Esophagus muscularis mucosa (tissue), 4 donors: ENCODE results near the gene TBX19. TPM values are rescaled to one million over a fixed set of nuclear protein-coding genes. Genes with fewer than 3 reads are reported as not detected.

Experiments used
- DNase-seq: peaks from one replicate; pipeline ENCODE4 v3.0.0-alpha.2; 2017; ENCODE audit errors: extremely low spot score
- H3K27ac ChIP-seq, 4 donors: fragments of 200-600 bp; sonication (generic); replicated peaks in 1 of 4; 1 replicate in 3 of 4; 2 replicates in 1 of 4; pipeline ENCODE4 v1.5.1; 2016 to 2019; ENCODE audit warnings: mild to moderate bottlenecking in 1 of 4
- H3K27me3 ChIP-seq, 4 donors: fragments of 200-600 bp; sonication (generic); one replicate each; pipeline versions ENCODE4 v1.5.1 to v1.6.0; 2016 to 2019
- H3K36me3 ChIP-seq, 4 donors: fragments of 200-600 bp; sonication (generic); one replicate each; pipeline ENCODE4 v1.5.1; 2016 to 2019
- H3K4me1 ChIP-seq, 4 donors: fragments of 200-600 bp; sonication (generic); one replicate each; pipeline ENCODE4 v1.5.1; 2016 to 2019
- H3K4me3 ChIP-seq, 4 donors: fragments of 200-600 bp; sonication (generic); 1 replicate in 2 of 4; 2 replicates in 2 of 4; pipeline ENCODE4 v1.5.1; 2016 to 2019; ENCODE audit warnings: mild to moderate bottlenecking in 4 of 4, moderate library complexity in 1 of 4
- H3K9me3 ChIP-seq, 4 donors: fragments of 200-600 bp; sonication (generic); 1 replicate in 3 of 4; 2 replicates in 1 of 4; pipeline ENCODE4 v1.5.1; 2016 to 2019
- EP300 ChIP-seq: sonication (generic); formaldehyde crosslinking; IDR thresholded peaks from one replicate; pipeline ENCODE4 v1.6.1; 2017; ENCODE audit warnings: antibody characterized with exemption
- POLR2A ChIP-seq: fragments of 450-650 bp; IDR thresholded peaks from one replicate; pipeline ENCODE4 v1.6.1; 2017; ENCODE audit warnings: antibody characterized with exemption, moderate library complexity, mild to moderate bottlenecking, low read depth
- POLR2AphosphoS5 ChIP-seq, 2 donors: sonication (generic); formaldehyde crosslinking; IDR thresholded peaks; one replicate each; pipeline ENCODE4 v1.6.1; 2017; ENCODE audit warnings: antibody characterized with exemption in 2 of 2
- WGBS: methylation state at CpG from one replicate; pipeline ENCODE4 v1.1.5; 2018; 5-methylcytosine and 5-hydroxymethylcytosine counted together
- intact Hi-C: fragments of 100-400 bp; cut with DNase I; formaldehyde crosslinking; loops from one replicate; pipeline ENCODE4 v1.15.1; 2023
- total RNA-seq, 4 donors: library from RNA; depleted of rRNA; stranded (reverse); fragments of >200 nt; gene quantifications; one replicate each; pipeline versions ENCODE4 v1.1.0 to v1.2.1, GENCODE V29; 2016
- TF ChIP-seq, protein P1 (sequence below), 3 experiments: fragments of 200-600 bp in 2 of 3; fragments of 450-650 bp in 1 of 3; sonication (generic) in 2 of 3; IDR thresholded peaks; one replicate each; pipeline ENCODE4 v1.5.1; 2017 to 2019; ENCODE audit warnings: antibody characterized with exemption in 3 of 3, mild to moderate bottlenecking in 2 of 3, moderate library complexity in 1 of 3

The TBX19 gene
- total RNA-seq, 4 donors from 2014 or later = 0.83 to 2.0 (median 1.1) TPM

DNA sequence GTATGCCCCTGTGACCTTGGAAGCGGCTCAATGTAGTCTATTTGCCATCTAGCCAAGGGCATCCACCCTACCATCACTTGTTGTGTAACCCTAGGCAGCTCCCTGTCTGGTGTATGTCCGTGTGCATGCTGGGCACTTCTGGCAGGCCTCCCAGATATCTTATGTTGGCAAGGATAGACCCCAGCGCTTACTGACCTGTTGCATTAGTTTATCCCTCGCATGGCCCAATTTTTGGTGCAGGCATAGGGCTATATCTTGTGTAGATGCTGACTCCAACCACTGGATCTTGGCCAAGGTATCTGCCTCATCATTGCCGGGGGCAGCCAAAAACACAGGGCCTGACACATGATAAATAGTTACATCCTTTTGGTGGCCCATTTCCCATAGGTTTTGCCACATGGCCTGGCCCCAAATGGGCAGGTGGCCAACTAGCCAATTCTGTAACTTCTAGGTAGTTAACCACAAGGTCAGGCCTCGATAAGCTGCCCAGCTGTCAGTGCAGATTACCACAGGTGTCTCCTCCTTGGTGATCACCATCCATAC lies 14.0 kb upstream of the TBX19 start:
- Histone ChIP-seq H3K27ac (no peak overlapping the region), H3K4me3 (no peak overlapping the region), H3K27me3 (no peaks in the 10 kb centered on the region), H3K4me1 (peaks cover 0 to 4% (median 0%) of the 10 kb centered on the region in 4 donors), H3K36me3 (peaks cover 0 to 4% (median 2%) of the 10 kb centered on the region in 4 donors), H3K9me3 (no peaks in the 10 kb centered on the region)
- WGBS = 70% methylated on average over 5 of the region's 6 CpGs
- intact Hi-C loops = no loop called here
- no peak for DNase-seq
- TF ChIP-seq, protein P1, sequence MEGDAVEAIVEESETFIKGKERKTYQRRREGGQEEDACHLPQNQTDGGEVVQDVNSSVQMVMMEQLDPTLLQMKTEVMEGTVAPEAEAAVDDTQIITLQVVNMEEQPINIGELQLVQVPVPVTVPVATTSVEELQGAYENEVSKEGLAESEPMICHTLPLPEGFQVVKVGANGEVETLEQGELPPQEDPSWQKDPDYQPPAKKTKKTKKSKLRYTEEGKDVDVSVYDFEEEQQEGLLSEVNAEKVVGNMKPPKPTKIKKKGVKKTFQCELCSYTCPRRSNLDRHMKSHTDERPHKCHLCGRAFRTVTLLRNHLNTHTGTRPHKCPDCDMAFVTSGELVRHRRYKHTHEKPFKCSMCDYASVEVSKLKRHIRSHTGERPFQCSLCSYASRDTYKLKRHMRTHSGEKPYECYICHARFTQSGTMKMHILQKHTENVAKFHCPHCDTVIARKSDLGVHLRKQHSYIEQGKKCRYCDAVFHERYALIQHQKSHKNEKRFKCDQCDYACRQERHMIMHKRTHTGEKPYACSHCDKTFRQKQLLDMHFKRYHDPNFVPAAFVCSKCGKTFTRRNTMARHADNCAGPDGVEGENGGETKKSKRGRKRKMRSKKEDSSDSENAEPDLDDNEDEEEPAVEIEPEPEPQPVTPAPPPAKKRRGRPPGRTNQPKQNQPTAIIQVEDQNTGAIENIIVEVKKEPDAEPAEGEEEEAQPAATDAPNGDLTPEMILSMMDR (IDR thresholded peaks at IDR 0.05) = no peak
- no peak for TF ChIP-seq EP300
- TF ChIP-seq POLR2AphosphoS5 (IDR thresholded peaks at IDR 0.05) = no peak
- TF ChIP-seq POLR2A = no peak

DNA sequence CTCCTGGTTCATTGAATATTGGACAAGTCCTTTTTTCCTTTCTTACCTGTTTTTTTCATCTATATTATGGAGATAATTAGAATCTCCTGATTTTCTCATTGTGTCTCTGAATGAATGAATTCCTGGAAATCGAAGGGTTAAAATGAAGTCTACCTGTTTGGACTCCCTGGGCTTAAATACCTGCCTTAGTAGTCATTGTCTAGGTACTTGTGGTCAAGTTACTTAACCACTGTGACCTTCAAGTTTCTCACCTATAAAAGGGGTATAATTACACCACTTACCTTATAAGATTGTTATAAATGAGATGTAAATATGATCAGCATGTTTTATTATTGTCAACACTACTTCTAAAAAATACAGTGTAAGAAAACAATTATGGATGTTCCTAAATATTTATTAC lies 9.0 kb upstream of the TBX19 start:
- no peaks in the 10 kb centered on the region for H3K4me1 ChIP-seq
- H3K27me3 ChIP-seq = no peaks in the 10 kb centered on the region
- no peak overlapping the region for H3K4me3 ChIP-seq
- 73% methylated on average over 1 of the region's 1 CpG for whole genome bisulfite sequencing
- DNase-seq = no peak
- intact Hi-C loops = no loop called here
- H3K27ac ChIP-seq = no peak overlapping the region
- no peaks in the 10 kb centered on the region for H3K36me3 ChIP-seq
- H3K9me3 ChIP-seq = peaks cover 0 to 4% (median 0%) of the 10 kb centered on the region in 4 donors
- TF ChIP-seq EP300 = no peak
- no peak for TF ChIP-seq POLR2A
- TF ChIP-seq POLR2AphosphoS5 (IDR thresholded peaks at IDR 0.05) = no peak
- TF ChIP-seq, protein P1 (IDR thresholded peaks at IDR 0.05) = no peak

DNA sequence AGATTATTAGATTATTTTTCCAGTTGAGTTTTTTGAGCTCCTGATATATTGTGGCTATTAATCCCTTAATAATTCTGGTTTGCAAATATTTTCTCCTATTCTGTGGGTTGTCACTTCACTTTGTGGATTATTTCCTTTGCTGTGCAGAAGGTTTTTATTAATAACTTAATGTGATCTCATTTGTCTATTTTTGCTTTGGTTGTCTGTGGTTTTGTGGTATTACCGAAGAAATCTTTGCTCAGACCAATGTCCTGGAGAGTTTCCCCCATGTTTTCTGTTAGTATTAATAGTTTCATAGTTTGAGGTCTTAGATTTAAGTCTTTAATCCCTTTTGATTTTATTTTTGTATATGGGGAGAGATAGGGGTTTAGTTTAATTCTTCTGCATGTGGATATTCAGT lies 7.1 kb upstream of the TBX19 start:
- TF ChIP-seq EP300 (no peak), POLR2A (no peak), POLR2AphosphoS5 (IDR thresholded peaks at IDR 0.05) (no peak)
- TF ChIP-seq, protein P1 (IDR thresholded peaks at IDR 0.05) = no peak
- intact Hi-C loops = no loop called here
- H3K27ac ChIP-seq = no peak overlapping the region
- no peaks in the 10 kb centered on the region for H3K36me3 ChIP-seq
- H3K27me3 ChIP-seq = no peaks in the 10 kb centered on the region
- peaks cover 0 to 9% (median 0%) of the 10 kb centered on the region in 4 donors for H3K9me3 ChIP-seq
- H3K4me3 ChIP-seq = no peak overlapping the region
- no peak for DNase-seq
- 77% methylated on average over 1 of the region's 1 CpG for WGBS
- H3K4me1 ChIP-seq = no peaks in the 10 kb centered on the region

DNA sequence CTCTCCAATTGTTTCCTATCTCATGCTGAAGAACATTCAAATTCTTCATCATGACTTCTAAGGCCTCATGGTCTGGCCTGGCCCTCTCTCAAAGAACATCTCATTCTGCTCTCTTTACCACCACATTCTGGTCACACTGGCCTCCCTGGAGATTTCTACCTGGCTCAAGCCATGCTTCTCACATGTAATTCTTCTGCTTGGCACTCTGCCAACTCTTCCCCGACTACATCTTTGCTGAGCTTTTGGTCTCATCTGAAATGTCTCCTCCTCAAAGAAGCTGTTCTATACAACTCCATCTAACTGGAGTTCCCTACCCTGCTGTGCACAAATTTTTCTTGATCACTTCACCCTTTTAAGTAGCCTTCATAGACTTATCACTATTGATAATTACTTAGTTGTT lies 1.4 kb upstream of the TBX19 start:
- H3K9me3 ChIP-seq = peaks cover 0 to 9% (median 0%) of the 10 kb centered on the region in 4 donors
- TF ChIP-seq EP300 (no peak), POLR2A (no peak), POLR2AphosphoS5 (IDR thresholded peaks at IDR 0.05) (no peak)
- TF ChIP-seq, protein P1 (IDR thresholded peaks at IDR 0.05) = no peak
- WGBS = 96% methylated on average over 1 of the region's 1 CpG
- no peak overlapping the region for H3K27ac ChIP-seq
- peaks cover 0 to 14% (median 10%) of the 10 kb centered on the region in 4 donors for H3K4me1 ChIP-seq
- H3K36me3 ChIP-seq = no peaks in the 10 kb centered on the region
- no peak for DNase-seq
- H3K27me3 ChIP-seq = no peaks in the 10 kb centered on the region
- intact Hi-C loops = no loop called here
- H3K4me3 ChIP-seq = no peak overlapping the region
